GM12801 (cell line): Measurements from ENCODE around the gene NRP1.

Experiments
- CTCF ChIP-seq: IDR thresholded peaks from one replicate; pipeline ENCODE4 v1.5.1; 2011; ENCODE audit warnings: control low read depth; ENCODE audit not compliant: insufficient read length; ENCODE audit errors: extremely low read depth

Gene NRP1

GRCh38 chr10:33274096-33274785 is 60.2 kb downstream of the NRP1 start:
- no peak for TF ChIP-seq CTCF

DNA sequence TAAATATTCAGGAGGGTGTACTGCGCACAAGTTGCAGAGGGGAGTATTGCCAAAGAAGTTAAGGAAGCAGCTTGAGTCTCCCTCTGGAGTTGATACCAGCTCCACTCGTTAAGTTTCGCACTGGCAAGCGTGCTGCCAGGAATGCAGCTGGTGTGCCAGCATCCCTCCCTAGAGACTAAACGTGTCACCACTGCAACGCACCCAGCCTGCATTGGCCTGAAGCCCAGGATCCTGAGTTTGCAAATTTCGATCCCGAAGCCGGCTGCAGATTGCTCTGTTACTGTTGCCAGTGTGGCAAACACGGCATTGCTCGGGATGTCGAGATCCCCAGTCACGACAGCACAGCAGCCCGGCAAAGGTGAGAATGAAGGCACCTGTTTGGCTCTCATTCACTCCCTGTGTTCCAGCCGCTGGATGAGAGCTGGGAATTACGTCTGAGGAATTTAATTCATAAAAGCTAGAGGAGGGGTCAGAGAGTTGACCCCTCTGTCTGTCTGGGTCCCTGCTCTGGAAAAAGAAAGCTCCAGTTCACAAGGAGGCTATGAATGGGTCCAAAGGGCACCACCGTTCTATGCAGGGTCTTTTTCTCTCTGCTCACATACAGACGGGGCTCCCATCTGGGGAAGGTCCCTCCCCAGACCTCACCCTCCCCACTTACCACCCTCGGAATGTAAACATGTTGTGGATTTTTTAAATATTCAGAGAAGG is 61.0 kb downstream of the NRP1 start:
- TF ChIP-seq CTCF, result no peak

GRCh38 chr10:33272635-33273034 is 61.8 kb downstream of the NRP1 start:
- TF ChIP-seq CTCF, result no peak

GRCh38 chr10:33271969-33272583 is 62.4 kb downstream of the NRP1 start:
- no peak for TF ChIP-seq CTCF

DNA sequence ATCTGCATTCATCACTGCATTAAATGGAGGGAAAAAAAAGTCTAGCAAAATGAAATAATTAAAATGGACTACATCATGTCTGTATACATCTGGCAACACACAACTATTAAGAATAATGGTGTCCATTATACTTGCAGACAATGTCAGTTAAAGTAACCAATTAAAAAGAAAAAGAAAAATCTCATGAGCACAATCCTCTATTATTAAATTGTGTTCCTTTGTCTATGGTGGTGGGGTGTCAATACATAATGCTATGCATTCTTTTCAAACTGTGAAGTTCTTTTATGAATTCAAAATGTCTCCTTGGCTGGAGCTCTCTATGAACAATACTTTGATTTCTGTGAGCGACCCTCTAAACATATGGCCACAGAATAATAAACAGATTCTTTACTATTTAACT is 63.5 kb downstream of the NRP1 start:
- TF ChIP-seq CTCF, result no peak

- no peak for TF ChIP-seq CTCF
Observed at GRCh38 chr10:33267708-33268107, 66.8 kb downstream of the NRP1 start.

DNA sequence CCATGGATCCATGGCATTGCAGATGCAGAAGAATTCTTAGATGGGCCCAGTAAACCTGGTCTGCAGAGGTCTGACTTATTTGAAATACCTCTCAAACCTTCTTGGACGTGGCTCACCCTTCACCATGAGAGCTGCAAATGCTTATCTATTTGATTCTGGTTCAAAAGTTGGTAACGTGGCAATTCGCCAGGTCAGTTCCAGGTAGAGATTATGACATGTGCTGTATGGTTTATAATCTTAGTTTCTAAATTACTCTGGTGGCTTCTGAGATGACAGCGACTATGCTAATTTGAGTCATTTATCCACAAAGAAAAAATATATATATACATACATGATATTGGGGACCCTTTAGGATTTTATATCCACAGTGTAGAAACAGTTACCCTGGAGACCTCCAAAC is 68.8 kb downstream of the NRP1 start:
- TF ChIP-seq CTCF, result no peak
